ENCODE results near the gene GJB1. TPM values are rescaled to one million over a fixed set of nuclear protein-coding genes. Genes with fewer than 3 reads are reported as not detected.

The GJB1 gene
- total and polyA plus RNA-seq, 2 of the 4 experiments (the other 2 are of a cell fraction) = not detected

GRCh38 chrX:71217298-71217697 lies 5.7 kb upstream of the GJB1 start:
- H3K27me3 ChIP-seq (ENCODE audit: control insufficient read depth, insufficient read depth, low read length) = peaks cover 23% of the 10 kb centered on the region
- H3K56ac ChIP-seq (ENCODE audit: extremely low read depth, insufficient read depth, low read length) = no peak overlapping the region
- intact Hi-C loops (cut with micrococcal nuclease) (no loop called here), in situ Hi-C loops (cut with MboI; ENCODE audit: low sequenced_read_pairs) (no loop called here), dilution Hi-C loops (cut with HindIII; ENCODE audit: low sequenced_read_pairs, unreplicated experiment) (no loop called here)
- H3K9ac ChIP-seq (ENCODE audit: low read depth, low read length) = no peak overlapping the region
- WGBS, 2 experiments (ENCODE audit: extremely low coverage in 2 of 2, insufficient read length in 1 of 2) = no CpG with 5 or more reads among the region's 6 CpGs
- ChIA-PET POLR2A (ENCODE audit: unreplicated experiment) (no interaction called here), CTCF (no interaction called here)
- no peak overlapping the region for H3K27ac ChIP-seq (ENCODE audit: insufficient read depth, low read length)
- no peaks in the 10 kb centered on the region for H3K79me1 ChIP-seq (ENCODE audit: low read depth in 1 of 2, low read length in 2 of 2)
- H3K9me3 ChIP-seq (ENCODE audit: control insufficient read depth, insufficient read depth, low read length) = no peaks in the 10 kb centered on the region
- H3K14ac ChIP-seq (replicated peaks; ENCODE audit: low read depth, low read length) = no peak overlapping the region
- H2BK15ac ChIP-seq (ENCODE audit: low read depth, low read length) = no peak overlapping the region
- TF ChIP-seq RAD21 (IDR thresholded peaks at IDR 0.05; ENCODE audit: low read length) (no peak), CTCF (conservative IDR thresholded peaks at IDR 0.05; ENCODE audit: low read depth, low read length) (no peak), USF2 (IDR thresholded peaks at IDR 0.05; ENCODE audit: low read depth, low read length) (no peak), ELK1 (IDR thresholded peaks at IDR 0.05; ENCODE audit: borderline replicate concordance, low read depth, low read length) (no peak), MAFK (IDR thresholded peaks at IDR 0.05; ENCODE audit: low read depth, low read length) (no peak), FOS (IDR thresholded peaks at IDR 0.05; ENCODE audit: low read depth, low read length) (no peak), CHD1 (IDR thresholded peaks at IDR 0.05; ENCODE audit: low read depth, low read length) (no peak), SMC3 (IDR thresholded peaks at IDR 0.05; ENCODE audit: low read depth, low read length) (no peak)
- H2AK5ac ChIP-seq (ENCODE audit: low read depth, low read length) = no peak overlapping the region
- no peak overlapping the region for H2AFZ ChIP-seq (replicated peaks; ENCODE audit: low read length, poor library complexity)
- DNase-seq = no peak
- H3K23ac ChIP-seq (ENCODE audit: low read depth, low read length) = no peak overlapping the region
- ATAC-seq (ENCODE audit: low read depth) = no peak
- no peak overlapping the region for H2BK5ac ChIP-seq (ENCODE audit: low read depth, low read length, poor library complexity, severe bottlenecking)
- no TSS peak for BruUV-seq (replicated peaks)
- H3K4me1 ChIP-seq (ENCODE audit: control insufficient read depth, insufficient read depth, low read length) = no peaks in the 10 kb centered on the region
- H2BK20ac ChIP-seq (ENCODE audit: low read depth, low read length) = no peak overlapping the region
- H3K9me1 ChIP-seq (ENCODE audit: insufficient read depth, low read length) = no peaks in the 10 kb centered on the region
- no peak overlapping the region for H4K5ac ChIP-seq (ENCODE audit: low read depth, low read length)
- H2AK9ac ChIP-seq (replicated peaks; ENCODE audit: low read depth, low read length, poor library complexity) = no peak overlapping the region
- no peak overlapping the region for H4K91ac ChIP-seq (ENCODE audit: insufficient read depth, low read depth, low read length)
- H4K20me1 ChIP-seq (ENCODE audit: insufficient read depth, low read length) = no peaks in the 10 kb centered on the region
- no peak overlapping the region for H3K4ac ChIP-seq (ENCODE audit: low read depth, low read length)
- H4K8ac ChIP-seq (ENCODE audit: low read depth in 2 of 2, low read length in 2 of 2) = no peak overlapping the region
- H3K36me3 ChIP-seq (ENCODE audit: control insufficient read depth, insufficient read depth, low read length) = no peaks in the 10 kb centered on the region
- H3K4me2 ChIP-seq (ENCODE audit: low read depth, low read length) = no peak overlapping the region
- no peak overlapping the region for H2BK120ac ChIP-seq (ENCODE audit: low read depth, low read length)
- no peak overlapping the region for H3K18ac ChIP-seq (ENCODE audit: low read depth, low read length)
- H3K4me3 ChIP-seq (ENCODE audit: insufficient read depth, low read depth, low read length) = no peak overlapping the region

All from IMR-90 (cell line).